ENCODE results near the gene LIFR. TPM values are rescaled to one million over a fixed set of nuclear protein-coding genes. Genes with fewer than 3 reads are reported as not detected.

Gene LIFR
- total and polyA plus RNA-seq, 2 donors (not counting 3 experiments of a cell fraction or from before 2014, with no cell fraction given), result 4.1 to 36.4 TPM

- no peaks in the 10 kb centered on the region for H3K27me3 ChIP-seq (ENCODE audit: control insufficient read depth in 2 of 2, insufficient read depth in 2 of 2, low read length in 2 of 2)
- intact Hi-C loops (cut with micrococcal nuclease), result no loop called here
- no peaks in the 10 kb centered on the region for H3K9me3 ChIP-seq (replicated peaks; ENCODE audit: control insufficient read depth, insufficient read depth, low read length)
- DNase-seq (ENCODE audit: low read depth, low spot score), result peak; percentile 9
- H3K9ac ChIP-seq (replicated peaks; ENCODE audit: extremely low read depth, insufficient read depth, low read length), result no peak overlapping the region
- dilution Hi-C loops (cut with MboI; ENCODE audit: extremely low pct_ligation_motif_present, low sequenced_read_pairs), result loop anchor here (25.0 kb wide), 1 partner anchor 367 kb away; no protein-coding TSS in a partner anchor
- TF ChIP-seq POLR2A (IDR thresholded peaks at IDR 0.05; ENCODE audit: low read depth, low read length) (no peak), MAX (IDR thresholded peaks at IDR 0.05; ENCODE audit: insufficient read depth, insufficient read length) (no peak), EZH2 (IDR thresholded peaks at IDR 0.05; ENCODE audit: borderline replicate concordance, low read depth, low read length, severe bottlenecking) (no peak), CTCF (IDR thresholded peaks at IDR 0.05; ENCODE audit: extremely low read depth in 1 of 2, insufficient read depth in 1 of 2, low read depth in 1 of 2, low read length in 2 of 2) (no peak), FOS (IDR thresholded peaks at IDR 0.05; ENCODE audit: borderline replicate concordance, insufficient read depth, low read length) (no peak), POLR2AphosphoS5 (IDR thresholded peaks at IDR 0.05; ENCODE audit: insufficient read depth, low read depth, low read length) (no peak), MYC (IDR thresholded peaks at IDR 0.05; ENCODE audit: low read depth, low read length) (no peak), JUN (IDR thresholded peaks at IDR 0.05; ENCODE audit: borderline replicate concordance, insufficient read depth, insufficient read length, low read depth) (no peak), GATA2 (IDR thresholded peaks at IDR 0.05; ENCODE audit: insufficient read depth, insufficient read length, low read depth, low read length) (no peak)
- H3K4me2 ChIP-seq (ENCODE audit: insufficient read depth, low read length), result no peak overlapping the region
- H3K9me1 ChIP-seq (replicated peaks; ENCODE audit: control insufficient read depth, extremely low read depth, insufficient read depth, low read length), result no peaks in the 10 kb centered on the region
- no peak overlapping the region for H2AFZ ChIP-seq (ENCODE audit: low read depth, low read length)
- H3K4me3 ChIP-seq (replicated peaks in 1 of 3; ENCODE audit: insufficient read depth in 1 of 3, low read depth in 1 of 3, low read length in 3 of 3), result peak overlapping the region in 1 of 3 experiments; percentile 14
- POLR2A ChIA-PET, result interaction anchor here (0.6 kb wide), 1 partner anchor 279 kb away, joined by 4 read pairs; no protein-coding TSS in a partner anchor
- H4K20me1 ChIP-seq (replicated peaks; ENCODE audit: control insufficient read depth, extremely low read depth, insufficient read depth, low read length), result no peaks in the 10 kb centered on the region
- CTCF ChIA-PET, result interaction anchor here (0.9 to 7.4 kb wide), 7 partner anchors 12 to 366 kb away, joined by 3 to 501 read pairs (median 4); no protein-coding TSS in a partner anchor
- H3K79me2 ChIP-seq (ENCODE audit: control insufficient read depth, insufficient read depth, low read length), result no peaks in the 10 kb centered on the region
- H3K27ac ChIP-seq (ENCODE audit: insufficient read depth, low read depth, low read length), result no peak overlapping the region
- no peaks in the 10 kb centered on the region for H3K36me3 ChIP-seq (ENCODE audit: control insufficient read depth in 2 of 2, extremely low read depth in 1 of 2, insufficient read depth in 2 of 2, low read length in 2 of 2)
- BruUV-seq (replicated peaks), result no TSS peak
- FAIRE-seq, result no peak
- H3K4me1 ChIP-seq (ENCODE audit: control insufficient read depth, extremely low read depth, insufficient read depth, low read length), result no peaks in the 10 kb centered on the region
These were observed 110.9 kb downstream of the LIFR start for GRCh38 chr5:38445374-38446028.
